Measurements from ENCODE around the gene FAM174A. TPM values are rescaled to one million over a fixed set of nuclear protein-coding genes. Genes with fewer than 3 reads are reported as not detected.

Gene FAM174A
- total RNA-seq (2014; rRNA removed; shearing (Covaris generic)): 28.8 and 40.8 TPM in 2 replicates

DNA sequence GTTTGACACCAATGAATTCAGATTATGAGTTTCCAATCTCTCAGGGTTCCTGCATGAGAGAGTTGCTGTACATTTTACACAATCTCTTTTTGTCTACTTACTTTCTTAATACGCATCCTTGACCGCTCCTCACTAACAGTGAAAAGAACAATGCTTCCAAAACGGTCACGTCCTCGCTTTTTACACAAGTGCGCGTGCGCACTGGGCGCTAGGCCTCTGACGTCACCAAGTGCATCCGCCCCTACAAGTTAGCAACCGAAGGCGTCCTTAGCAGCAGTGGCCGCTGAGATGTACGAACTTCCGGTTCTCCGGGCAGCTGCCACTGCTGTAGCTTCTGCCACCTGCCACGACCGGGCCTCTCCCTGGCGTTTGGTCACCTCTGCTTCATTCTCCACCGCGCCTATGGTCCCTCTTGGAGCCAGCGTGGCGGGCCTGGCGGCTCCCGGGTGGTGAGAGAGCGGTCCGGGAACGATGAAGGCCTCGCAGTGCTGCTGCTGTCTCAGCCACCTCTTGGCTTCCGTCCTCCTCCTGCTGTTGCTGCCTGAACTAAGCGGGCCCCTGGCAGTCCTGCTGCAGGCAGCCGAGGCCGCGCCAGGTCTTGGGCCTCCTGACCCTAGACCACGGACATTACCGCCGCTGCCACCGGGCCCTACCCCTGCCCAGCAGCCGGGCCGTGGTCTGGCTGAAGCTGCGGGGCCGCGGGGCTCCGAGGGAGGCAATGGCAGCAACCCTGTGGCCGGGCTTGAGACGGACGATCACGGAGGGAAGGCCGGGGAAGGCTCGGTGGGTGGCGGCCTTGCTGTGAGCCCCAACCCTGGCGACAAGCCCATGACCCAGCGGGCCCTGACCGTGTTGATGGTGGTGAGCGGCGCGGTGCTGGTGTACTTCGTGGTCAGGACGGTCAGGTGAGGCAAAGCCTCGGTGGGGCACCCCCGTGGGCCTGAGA is at the start of gene FAM174A:
FAM174A (plus strand) TSS at position 315 of the 946 bp plus-strand sequence; CDS start at position 472, 157 bp downstream.
- peak; percentile 94 for DNase-seq (ENCODE audit: low spot score)

DNA sequence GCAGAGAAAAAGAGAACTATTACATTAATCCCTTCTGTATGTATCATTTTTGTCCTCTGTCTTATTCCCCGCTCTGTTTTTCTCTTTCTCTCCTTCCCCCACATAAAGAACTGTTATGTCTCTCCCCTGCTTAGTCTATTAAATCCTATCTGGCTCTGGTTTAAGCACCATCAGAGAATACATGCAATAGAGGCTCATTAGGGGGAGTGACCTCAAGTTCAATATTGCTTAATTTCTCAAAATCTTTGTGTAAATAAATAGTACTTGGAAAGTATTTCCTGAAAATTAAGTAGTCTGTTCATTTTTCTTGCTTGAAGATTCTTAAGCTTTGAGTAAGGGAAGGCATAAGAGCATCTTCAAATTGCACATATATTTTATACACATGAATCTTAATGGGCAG is 41.2 kb upstream of the FAM174A start:
- DNase-seq (ENCODE audit: low spot score): no peak

GRCh38 chr5:100496296-100496695 is 38.9 kb upstream of the FAM174A start:
- DNase-seq (ENCODE audit: low spot score): no peak

GRCh38 chr5:100502684-100503083 is 32.5 kb upstream of the FAM174A start:
- DNase-seq (ENCODE audit: low spot score): no peak

DNA sequence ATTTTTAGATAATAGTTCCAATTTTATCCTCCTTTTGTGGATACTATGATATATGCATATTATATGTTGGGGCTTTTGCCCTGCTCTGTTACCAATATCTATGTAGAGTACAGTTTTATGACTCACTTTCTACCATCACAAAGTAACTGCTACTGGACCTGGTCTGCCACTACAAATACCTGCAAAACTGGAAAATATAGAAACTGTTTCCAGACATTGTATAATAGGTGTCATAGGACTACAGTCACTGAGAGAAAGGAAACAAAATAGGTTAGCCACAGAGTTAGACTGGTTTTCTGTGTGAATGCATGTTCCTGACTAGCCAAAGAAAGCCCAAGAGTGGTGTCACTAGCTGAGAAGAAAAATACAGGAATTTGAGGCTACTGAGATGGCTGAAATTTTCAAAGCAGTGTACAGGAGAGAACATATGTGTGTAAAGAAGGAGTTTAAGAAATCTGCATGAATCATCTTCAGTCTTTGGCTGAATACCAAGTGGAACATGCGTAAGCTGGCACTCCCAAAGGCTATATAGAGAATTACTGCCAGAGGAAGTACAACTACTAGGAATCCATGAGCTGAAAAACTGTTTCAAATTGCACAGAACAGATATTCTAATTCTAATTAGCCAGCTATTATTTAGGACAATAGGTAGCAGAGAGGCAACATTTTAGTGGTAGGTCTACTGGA is 29.0 kb upstream of the FAM174A start:
- peak; percentile 73 for DNase-seq (ENCODE audit: low spot score)

DNA sequence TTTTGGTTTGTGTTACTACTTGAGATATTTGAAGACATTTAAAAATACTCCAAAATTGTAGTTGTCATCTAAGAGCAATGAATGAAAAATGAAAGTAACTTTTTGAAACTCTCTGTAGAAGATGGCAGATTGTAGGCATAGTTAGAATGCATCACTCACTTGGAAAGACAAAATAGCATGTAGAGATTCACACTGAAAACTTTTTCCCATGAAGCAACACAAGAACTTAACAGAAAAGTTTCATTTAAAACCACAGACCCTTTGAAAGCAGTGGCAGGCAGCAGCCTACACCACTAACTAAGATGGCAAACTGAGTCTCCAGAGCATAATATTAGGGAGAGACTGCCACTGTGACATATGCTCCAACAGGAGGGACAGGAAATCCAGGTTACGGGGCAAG is 18.9 kb upstream of the FAM174A start:
- no peak for DNase-seq (ENCODE audit: low spot score)

GRCh38 chr5:100517301-100517974 is 17.7 kb upstream of the FAM174A start:
- DNase-seq (ENCODE audit: low spot score): no peak

DNA sequence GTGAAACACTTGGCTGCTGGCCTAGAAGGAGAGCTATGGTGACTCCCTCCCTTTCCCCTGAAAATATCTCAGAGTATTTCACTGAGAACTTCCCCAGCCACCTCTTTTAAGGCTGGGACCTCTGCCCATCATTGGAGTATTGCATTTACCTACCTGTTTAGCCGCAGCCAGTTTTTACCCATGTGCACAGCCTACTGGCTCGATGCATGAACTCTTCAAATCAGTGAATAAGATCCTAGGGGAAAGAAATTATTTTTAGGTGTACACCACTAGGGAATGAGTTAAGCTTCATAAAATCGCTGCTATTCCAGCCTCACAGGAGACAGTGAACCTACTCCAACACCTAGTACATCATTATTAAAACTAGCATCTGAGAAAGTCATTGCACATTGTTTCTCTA is 16.8 kb upstream of the FAM174A start:
- DNase-seq (ENCODE audit: low spot score): no peak

DNA sequence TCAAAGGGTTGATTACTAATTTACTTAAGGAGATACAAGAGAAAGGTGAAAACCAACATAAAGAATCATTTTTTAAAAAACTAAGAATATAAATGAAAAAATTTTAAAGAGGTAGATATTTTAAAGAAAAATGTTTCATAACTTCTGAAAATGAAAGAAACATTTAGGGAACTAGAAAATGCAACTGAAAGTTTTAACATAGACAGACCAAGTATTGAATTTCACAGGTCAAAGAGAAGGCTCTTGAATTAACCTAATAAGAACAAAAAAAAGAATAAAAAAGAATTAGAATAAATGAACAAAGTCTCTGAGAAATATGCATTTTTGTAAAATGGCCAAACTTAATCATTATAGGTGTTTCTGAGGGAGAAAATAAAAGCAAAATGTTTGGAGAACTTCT is 16.1 kb upstream of the FAM174A start:
- DNase-seq (ENCODE audit: low spot score): no peak

- no peak for DNase-seq (ENCODE audit: low spot score)
These were observed 14.8 kb upstream of the FAM174A start for GRCh38 chr5:100520348-100520747.

GRCh38 chr5:100537946-100538345 is 2.8 kb downstream of the FAM174A start:
- no peak for DNase-seq (ENCODE audit: low spot score)

- DNase-seq (ENCODE audit: low spot score): no peak
These were observed 4.3 kb downstream of the FAM174A start for GRCh38 chr5:100539519-100539918.

DNA sequence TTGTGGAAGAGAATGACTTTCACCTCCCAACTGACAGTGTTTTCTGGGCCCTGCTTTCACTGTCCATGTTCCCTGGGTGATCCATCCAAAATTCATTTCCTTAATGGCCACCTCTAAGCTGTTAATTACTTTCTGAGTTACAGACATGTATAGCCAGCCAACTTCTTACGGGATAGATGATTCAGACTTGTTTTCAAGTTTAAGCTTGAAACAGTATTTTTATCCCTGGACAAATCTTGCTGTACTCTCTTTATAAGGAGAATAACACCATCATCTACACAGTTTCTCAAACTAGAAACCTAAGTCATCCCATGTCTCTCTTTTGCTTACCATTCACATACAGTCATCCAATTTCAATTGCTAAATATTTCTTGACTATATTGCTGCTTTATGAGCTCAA is 6.9 kb downstream of the FAM174A start:
- no peak for DNase-seq (ENCODE audit: low spot score)

- no peak for DNase-seq (ENCODE audit: low spot score)
These were observed 10.8 kb downstream of the FAM174A start for GRCh38 chr5:100546001-100546400.

DNA sequence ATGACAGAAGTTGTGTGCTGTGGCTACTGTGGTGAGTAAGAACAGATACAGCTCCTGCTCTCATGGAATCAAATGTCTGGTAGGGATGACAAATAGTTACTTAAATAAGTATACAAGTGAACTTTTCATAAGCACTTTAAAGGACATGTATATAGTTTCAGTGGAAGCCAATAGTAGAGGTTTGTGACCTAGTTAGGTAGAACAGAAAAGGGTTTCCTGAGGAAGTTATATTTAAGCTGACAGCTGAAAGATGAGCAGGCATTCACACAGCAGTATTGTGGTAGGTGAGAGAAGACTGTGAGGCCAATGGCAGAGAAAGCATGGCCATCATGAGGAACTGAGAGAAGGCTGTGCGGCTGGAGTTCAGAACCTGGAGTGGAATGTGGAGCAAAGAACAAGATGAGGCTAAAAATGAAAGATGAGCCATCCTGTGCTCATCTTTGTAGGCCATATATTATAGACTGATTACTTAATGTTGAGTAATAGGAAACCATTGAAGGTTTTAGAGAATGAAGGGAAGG is 15.4 kb downstream of the FAM174A start:
- no peak for DNase-seq (ENCODE audit: low spot score)

- no peak for DNase-seq (ENCODE audit: low spot score)
These were observed 16.0 kb downstream of the FAM174A start for GRCh38 chr5:100551183-100551582.

- no peak for DNase-seq (ENCODE audit: low spot score)
These were observed 18.0 kb downstream of the FAM174A start for GRCh38 chr5:100553209-100553608.

GRCh38 chr5:100560860-100561259 is 25.7 kb downstream of the FAM174A start:
- DNase-seq (ENCODE audit: low spot score): no peak

DNA sequence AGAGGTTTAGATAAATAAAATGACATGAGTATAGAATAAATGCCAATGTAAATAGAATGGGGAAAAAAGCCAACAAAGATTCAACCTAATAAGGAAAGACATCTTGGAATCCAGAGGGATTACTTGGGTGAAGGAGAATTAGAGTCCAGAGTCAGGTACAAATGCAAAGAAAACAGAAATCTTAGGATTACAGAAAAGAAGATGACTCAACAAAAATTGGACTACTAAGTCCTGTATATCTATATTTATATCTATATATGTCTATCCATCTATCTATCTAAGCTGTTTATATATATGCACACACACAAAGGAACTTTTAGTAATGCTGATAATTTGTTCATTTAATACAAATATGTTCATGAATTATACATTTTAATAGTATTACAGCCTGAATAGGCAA is 27.6 kb downstream of the FAM174A start:
- no peak for DNase-seq (ENCODE audit: low spot score)

DNA sequence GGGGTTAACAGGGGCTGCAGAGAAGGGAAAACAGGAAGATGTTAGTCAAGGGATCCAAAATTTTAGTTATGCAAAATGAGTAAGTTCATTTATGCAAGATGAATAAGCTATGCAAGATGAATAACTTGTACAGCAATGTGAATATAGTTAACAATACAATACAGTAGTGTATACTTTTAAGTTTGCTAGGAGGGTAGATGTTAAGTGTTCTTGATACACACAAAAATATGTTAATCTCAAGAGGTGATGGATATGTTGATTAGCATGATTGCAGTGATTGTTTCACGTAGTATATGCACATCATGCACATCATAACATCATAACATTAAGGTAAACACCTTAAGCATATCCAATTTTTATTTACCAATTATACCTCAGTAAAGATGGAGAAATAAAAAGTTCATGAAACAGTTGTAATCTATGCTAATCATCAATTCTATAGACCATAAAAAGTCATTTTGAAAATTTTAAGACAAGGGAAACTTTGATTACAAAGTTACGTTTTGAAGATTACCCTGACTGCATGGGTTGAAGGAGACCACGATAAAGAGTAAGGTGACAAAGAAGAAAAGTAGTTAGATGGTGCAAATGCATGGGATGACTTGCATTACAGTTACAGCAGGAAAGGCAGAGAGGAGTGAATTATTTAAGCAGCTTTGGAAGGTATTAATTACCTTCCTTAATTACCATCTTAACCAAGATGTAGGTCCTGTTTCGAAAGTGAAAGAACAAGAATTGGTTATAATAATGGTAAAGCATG is 31.4 kb downstream of the FAM174A start:
- DNase-seq (ENCODE audit: low spot score): no peak

DNA sequence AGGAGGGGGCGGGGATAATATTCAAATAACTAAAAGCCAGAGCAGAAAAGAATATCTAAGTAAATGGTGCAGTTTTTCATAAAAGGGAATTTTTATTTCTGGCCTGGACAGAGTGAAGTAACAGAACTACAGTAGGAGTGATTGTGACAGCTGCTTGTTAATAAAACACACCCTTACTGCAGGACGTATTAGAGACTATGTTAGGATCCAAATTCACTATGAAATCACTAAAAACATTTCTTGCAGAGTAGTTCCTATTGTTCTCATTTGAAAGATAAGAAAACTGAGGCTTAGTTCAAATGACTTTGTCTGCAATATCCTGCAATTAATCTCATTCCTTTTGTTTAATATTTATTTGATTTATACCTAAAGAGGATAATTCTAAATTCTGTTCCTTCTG is 39.5 kb downstream of the FAM174A start:
- no peak for DNase-seq (ENCODE audit: low spot score)
